Measurements from ENCODE around the gene FMNL1. TPM values are rescaled to one million over a fixed set of nuclear protein-coding genes. Genes with fewer than 3 reads are reported as not detected.

Gene FMNL1
- polyA plus RNA-seq, 1 donor: 5.7 TPM

Other genes with a start within 250 kb of the FMNL1 start
- 55.3 TPM for gene DCAKD, start 170.3 kb upstream of the FMNL1 start, polyA plus RNA-seq (ENCODE audit: insufficient read length)
- gene NMT1, start 160.6 kb upstream of the FMNL1 start, polyA plus RNA-seq (ENCODE audit: insufficient read length): 71.5 TPM
- 20.5 TPM for gene PLCD3, start 89.4 kb upstream of the FMNL1 start, polyA plus RNA-seq (ENCODE audit: insufficient read length)
- 11.8 TPM for gene ACBD4, start 86.2 kb upstream of the FMNL1 start, polyA plus RNA-seq (ENCODE audit: insufficient read length)
- 43.8 TPM for gene HEXIM1, start 73.4 kb upstream of the FMNL1 start, polyA plus RNA-seq (ENCODE audit: insufficient read length)
- 11.3 TPM for gene HEXIM2, start 60.0 kb upstream of the FMNL1 start, polyA plus RNA-seq (ENCODE audit: insufficient read length)
- gene SPATA32, start 40.2 kb downstream of the FMNL1 start, polyA plus RNA-seq (ENCODE audit: insufficient read length): 0.38 TPM
- gene MAP3K14, start 95.1 kb downstream of the FMNL1 start, polyA plus RNA-seq (ENCODE audit: insufficient read length): 5.1 TPM
- 16.1 TPM for gene ARHGAP27, start 211.0 kb downstream of the FMNL1 start, polyA plus RNA-seq (ENCODE audit: insufficient read length)